Measurements from ENCODE around the gene ZBTB26.

The ZBTB26 gene, protein sequence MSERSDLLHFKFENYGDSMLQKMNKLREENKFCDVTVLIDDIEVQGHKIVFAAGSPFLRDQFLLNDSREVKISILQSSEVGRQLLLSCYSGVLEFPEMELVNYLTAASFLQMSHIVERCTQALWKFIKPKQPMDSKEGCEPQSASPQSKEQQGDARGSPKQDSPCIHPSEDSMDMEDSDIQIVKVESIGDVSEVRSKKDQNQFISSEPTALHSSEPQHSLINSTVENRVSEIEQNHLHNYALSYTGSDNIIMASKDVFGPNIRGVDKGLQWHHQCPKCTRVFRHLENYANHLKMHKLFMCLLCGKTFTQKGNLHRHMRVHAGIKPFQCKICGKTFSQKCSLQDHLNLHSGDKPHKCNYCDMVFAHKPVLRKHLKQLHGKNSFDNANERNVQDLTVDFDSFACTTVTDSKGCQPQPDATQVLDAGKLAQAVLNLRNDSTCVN
- 2.5 to 9.9 reads per million in 2 donors for total RNA-seq

- peak; percentile 78 to 93 (median 85) for DNase-seq
Measured at GRCh38 chr9:122931226-122932121, at the start of gene ZBTB26. Gene ZBTB26 (minus strand): TSS chr9:122931512. CDS start chr9:122919934, 11,578 bp downstream.

DNA sequence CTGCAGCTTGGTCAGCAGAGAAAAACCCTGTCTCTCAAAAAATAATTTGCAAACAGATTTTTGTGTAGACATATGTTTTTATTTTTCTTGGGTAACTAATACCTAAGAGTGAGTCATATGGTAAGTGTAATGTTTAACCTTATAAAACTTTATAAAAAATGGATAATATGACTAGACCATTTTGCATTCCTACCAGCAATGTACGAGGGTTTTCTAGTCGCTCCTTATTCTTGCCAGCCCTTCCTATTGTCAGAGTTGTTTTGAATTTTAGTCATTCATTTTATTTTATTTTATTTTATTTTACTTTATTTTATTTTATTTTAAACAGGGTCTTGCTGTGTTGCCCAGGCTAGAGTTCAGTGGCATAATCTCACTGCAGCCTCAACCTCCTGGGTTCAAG lies 47.3 kb upstream of the ZBTB26 start:
- DNase-seq: no peak

- no peak for DNase-seq
Measured at GRCh38 chr9:122975196-122975595, 43.9 kb upstream of the ZBTB26 start.

GRCh38 chr9:122961139-122961538 lies 29.8 kb upstream of the ZBTB26 start:
- DNase-seq: no peak

DNA sequence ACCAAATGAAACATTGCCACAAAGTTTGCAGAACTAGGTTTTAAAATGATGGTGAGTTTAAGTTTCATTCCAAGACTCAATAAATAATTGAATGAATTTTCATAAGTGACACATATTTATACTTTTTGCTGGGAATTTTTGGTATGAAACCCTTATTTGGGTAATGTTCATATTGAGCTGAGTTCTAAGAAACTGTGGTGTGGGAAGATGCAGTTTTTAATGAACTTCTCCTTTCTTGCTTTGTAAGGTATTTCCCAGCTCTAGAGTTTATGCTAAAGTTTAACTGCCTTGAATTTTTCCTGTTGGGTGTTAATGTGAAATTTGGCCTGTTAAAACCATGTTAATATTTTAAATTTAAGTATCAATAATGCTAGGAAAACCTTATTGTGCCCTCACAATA lies 24.6 kb upstream of the ZBTB26 start:
- DNase-seq: no peak

DNA sequence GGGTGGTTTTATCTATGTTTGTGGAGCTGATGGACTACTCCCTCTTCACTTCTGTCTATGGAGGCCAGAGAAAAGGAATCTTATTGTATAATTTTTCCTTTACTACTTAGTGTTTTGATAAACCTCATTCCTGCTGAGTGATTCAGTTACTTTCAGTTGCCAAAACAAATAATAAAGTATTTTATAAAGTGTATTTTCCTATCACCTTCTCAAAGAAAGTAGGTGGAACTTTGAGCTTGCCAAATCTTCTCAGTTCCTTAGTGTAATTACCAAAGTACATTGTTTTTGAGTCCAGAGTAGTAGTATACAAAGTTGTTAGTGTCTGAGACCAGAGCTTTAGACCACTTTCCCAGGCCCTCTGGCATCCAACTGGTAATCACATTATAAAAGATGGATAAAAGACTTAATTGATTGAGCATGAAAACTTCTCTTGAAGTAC lies 23.0 kb upstream of the ZBTB26 start:
- DNase-seq: no peak

GRCh38 chr9:122951056-122951455 lies 19.7 kb upstream of the ZBTB26 start:
- DNase-seq: no peak

DNA sequence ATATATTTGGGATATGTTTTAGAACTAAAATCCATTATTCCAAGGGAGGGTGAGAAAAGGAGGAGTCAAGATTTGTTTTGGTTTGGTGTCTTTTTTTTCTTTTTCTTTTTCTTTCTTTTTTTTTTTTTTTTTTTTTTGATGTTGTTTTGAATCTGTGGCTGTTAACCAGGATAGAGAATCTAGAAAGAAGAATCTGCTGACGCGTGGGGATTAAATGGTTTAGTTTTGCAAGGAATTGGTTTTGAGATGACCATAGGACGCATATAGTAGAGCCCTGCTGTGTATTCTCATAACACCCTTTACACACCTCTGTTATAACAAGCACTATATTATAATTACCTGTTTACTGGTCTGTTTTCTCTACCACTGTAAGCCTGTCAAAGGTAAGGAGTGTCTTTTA lies 19.0 kb upstream of the ZBTB26 start:
- no peak for DNase-seq

DNA sequence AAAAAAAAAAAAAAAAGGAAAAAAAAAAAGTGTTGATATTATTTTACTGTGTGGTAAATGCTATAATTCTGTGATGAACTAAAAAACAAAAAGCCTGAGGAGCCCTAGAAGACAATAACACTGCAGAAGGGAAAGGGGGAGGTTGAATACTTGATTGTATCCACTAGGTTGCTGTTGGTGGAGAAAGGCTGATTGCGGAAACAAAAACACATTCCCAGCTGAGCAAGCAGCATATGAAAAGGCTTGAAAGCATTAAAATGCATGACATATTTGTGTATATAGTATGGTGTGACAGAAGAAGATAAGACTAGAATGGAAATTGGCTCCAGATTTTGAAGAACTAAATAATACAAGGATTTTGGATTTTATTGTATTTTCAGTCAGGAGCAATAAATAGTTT lies 18.4 kb upstream of the ZBTB26 start:
- DNase-seq: no peak

- DNase-seq: peak in 1 of 5 experiments; percentile 77
Measured at GRCh38 chr9:122948313-122948712, 17.0 kb upstream of the ZBTB26 start.

- no peak for DNase-seq
Measured at GRCh38 chr9:122946461-122947005, 15.2 kb upstream of the ZBTB26 start.

DNA sequence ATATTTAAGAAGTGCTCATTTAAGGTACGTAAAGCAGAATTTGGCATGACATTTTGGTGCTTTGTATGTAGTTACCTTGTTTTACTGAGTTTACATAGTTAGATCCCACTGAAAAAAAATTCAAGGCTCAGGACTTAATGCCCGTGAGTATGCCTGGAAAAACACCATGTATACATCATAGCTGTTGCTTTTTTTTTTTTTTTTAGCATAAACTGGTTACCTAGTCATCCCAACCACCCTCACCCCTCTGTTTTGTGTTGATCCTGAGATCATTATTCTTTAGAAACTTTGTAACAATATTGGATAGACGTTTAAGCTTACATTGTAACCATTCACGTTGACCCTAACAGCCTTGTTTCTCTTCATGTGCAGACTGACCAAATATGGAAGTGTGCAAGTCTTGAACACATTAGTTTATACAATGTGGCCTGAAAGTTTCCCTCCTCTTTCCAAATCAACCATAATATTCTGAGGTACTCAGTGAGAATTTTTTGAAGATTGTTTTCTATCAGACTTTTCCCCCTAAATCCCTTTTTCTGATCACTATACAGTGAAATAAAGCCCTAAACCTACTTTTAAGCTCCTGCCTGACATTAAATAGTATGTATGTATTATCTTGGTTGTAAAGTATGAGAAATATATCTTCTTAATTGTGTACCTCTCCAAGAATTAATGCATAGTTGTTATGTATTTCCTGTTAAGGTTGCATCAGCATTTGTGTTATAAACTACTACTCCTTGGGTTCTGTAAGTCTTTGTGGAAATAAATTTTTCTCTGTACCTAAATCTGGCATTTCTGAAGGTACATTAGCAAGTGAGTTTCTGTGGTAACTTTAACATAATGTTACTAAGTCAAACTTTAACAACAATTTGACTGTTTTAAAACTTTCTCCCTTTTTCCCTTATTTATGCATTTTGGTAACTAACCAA lies 13.9 kb upstream of the ZBTB26 start:
- DNase-seq: no peak

- no peak for DNase-seq
Measured at GRCh38 chr9:122941582-122942234, 10.4 kb upstream of the ZBTB26 start.

DNA sequence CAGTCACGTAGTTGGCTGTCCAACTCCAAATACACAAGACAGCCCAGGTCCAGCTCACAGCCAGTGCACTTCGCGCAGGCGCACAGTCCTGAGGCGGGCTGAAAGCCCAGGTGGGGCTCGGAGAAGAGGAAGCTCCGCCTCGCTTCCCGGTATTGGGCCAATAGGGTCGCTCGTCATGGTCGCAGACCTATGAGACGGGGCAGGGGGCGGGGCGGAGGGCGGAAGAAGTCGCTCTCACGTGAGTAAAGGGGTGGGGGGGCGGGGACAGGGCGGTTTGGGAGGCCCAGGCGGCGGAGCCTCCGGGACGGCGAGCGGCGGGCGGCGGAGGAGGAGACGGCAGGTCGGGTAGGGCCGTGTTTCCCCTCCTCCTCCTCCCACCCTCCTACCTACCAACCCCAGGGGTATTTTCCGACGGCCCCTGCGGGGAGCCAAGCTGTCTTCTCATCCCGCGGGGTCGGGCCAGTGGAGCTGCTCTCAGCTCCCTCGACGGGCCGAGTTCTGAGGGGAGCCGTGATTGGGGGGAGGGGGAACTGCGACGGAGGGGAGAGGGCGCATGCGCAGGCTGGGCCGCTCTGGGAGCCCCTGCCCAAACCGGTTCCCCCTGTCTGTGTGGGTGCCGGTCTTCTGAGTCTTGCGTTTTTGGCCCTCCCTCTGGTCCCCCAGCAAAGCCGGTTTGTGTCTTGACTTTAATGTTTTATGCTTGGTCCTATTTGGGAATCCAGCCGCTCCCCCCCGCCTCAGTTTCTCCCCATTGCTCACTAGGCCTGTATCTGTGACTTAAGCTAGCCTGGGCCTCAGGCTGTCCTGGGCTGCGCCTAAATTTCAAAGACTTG lies 9.7 kb upstream of the ZBTB26 start, which contains the start of gene RABGAP1:
Gene RABGAP1 (plus strand): TSS at position 272 of the 833 bp plus-strand sequence. CDS start 16,040 bp downstream, outside the sequence.
- peak; percentile 93 to 99 (median 98) for DNase-seq

- no peak for DNase-seq
Measured at GRCh38 chr9:122940454-122940748, 9.1 kb upstream of the ZBTB26 start.

DNA sequence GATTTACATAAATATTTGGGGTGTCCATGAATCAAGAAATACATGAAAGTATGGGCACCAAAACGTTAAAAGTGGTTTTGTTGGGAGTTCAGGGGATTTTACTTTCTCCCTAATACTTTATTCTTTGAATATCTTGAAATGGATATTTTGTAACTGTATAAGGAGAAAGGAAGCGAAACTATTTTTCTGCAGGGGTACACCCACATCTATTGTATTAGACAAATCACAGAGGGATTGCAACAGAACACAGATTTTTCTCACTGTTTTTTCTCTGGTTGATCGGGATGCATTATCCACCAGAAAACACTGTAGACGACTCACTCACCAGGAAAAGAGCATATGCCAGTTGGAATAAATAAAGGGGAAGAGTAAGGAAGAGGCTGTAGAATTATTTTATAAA lies 8.3 kb upstream of the ZBTB26 start:
- DNase-seq: no peak

DNA sequence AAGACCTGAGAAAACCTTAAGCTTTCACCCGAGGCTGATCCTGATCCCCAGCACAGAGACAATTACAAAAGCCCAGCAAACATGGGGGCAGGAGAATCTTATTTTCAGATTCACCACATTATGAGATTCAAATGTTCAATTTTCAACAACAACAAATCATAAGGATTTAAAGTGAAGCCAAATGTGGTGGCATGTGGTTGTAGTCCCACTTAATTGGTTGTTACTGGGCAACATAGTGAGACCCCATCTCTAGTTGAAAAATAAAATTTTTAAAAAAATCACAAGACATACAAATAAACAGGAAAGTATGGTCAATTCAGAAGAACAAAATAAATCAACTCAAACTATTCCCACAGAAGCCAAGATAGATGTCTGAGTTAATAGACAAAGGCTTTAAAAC lies 5.6 kb upstream of the ZBTB26 start:
- DNase-seq: no peak

- DNase-seq: no peak
Measured at GRCh38 chr9:122936464-122936863, 5.2 kb upstream of the ZBTB26 start.

- DNase-seq: no peak
Measured at GRCh38 chr9:122930541-122931225, 629 bp downstream of the ZBTB26 start.

- no peak for DNase-seq
Measured at GRCh38 chr9:122929796-122930354, 1.4 kb downstream of the ZBTB26 start.

All from T-helper 2 cell (primary cell).